HG03460 (cell line): ENCODE results near the gene SMIM33.
"Not testable (repeated sequence)": the region's sequence is repeated elsewhere in the genome, so short reads cannot be mapped to it uniquely, and the experiment has no call there.

Experiments
- ATAC-seq: cut with Tn5 transposase; IDR thresholded peaks from one replicate; pipeline ENCODE4 v1.9.1; 2021; ENCODE audit not compliant: unreplicated experiment

Gene SMIM33

DNA sequence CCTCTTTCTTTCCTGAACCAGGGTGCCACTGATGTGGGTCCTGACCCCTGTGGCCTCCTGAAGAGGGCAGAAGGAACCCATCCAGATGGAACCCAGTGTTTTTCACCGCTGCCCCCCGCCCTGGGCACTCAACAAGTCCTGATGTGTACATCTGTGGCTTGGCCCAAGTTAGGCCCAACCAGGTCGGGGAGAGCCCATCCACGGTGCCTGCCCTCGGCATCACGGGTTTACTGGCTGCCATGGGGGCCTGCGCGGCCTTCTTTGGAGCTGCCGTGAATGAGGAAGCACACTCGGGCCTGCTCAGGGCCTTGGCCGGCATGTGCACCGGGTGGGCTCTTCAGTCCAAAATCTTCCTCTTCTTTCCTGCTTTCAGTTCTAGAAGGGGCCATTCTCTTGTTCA is 14.0 kb upstream of the SMIM33 start:
- no peak for ATAC-seq

- ATAC-seq = no peak
Measured at GRCh38 chr5:139457241-139457640, 13.6 kb upstream of the SMIM33 start.

DNA sequence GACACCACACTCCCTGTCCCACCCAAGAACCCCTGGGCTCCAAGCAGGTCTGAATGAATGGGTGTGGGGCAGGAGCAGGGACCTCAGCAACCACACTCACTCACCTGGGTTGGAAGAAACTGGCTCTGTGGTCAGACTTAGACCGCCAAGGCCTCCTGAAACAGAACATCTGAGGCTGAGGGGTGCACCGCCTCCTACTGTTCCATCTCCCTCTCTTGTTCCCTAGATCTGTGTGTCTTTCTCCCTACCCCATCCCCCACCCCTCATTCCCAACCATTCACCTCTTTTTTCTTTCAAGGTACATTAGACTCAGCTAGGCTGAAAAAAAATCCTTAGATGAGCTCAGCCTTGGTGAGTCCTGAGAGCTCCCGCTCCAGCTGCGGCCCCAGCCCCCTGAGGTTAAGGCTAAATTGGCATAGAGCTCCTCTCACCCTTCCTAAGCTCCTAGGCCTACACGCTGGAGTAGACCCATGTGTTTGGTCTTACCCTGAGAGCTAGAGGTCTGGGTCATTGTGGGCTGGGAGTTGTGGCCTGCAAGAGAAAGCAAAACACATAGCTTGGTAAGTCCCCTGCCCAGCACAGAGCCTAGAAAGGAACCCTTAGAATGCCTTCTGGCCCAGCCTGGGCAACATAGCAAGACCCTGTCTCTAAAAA is 13.0 kb upstream of the SMIM33 start:
- no peak for ATAC-seq

- peak; percentile 59 for ATAC-seq
Measured at GRCh38 chr5:139458580-139459407, 12.0 kb upstream of the SMIM33 start.

DNA sequence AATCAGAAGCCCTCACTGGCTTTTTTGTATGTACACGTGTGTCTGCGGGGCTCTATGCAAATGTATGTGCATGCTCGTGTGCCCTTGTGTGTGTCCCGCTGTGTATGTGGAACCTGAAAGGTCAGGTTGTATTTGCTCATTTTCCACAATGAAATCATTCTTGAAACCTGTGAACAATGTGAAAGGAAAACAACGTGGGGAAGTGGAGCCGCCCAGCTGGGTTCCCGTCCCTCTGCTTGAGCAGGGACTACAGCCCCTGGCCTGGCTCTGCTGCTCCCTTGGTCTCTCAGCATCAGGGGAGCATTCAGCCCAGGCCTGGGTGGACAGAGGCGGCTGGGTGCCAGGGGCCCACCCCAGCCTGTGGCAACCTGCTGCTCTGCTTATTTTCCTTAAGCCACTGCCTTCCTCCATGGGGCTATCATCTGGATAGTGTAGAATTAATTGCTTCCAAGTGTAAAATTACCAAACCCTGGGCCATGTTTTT is 11.3 kb upstream of the SMIM33 start:
- ATAC-seq = peak; percentile 25

DNA sequence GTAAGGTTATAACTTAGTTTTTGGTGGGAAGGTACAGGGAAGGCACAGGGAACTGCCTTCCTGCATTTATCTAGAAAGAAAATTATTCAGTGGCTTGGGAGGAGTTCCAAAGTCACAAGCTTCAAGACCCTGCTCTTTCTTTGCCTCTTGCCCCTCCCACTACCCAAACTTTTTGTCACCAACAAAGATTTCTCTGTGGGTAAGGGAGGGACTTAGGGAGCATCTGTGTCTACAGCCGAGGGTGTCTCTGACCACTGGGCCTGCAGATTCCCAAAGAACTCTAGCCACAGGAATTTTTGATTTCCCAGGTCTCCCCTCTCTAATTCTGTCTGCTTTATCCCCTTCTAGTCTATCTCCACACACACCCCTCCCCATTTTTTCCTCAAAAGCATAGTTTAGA is 10.3 kb upstream of the SMIM33 start:
- ATAC-seq = no peak

DNA sequence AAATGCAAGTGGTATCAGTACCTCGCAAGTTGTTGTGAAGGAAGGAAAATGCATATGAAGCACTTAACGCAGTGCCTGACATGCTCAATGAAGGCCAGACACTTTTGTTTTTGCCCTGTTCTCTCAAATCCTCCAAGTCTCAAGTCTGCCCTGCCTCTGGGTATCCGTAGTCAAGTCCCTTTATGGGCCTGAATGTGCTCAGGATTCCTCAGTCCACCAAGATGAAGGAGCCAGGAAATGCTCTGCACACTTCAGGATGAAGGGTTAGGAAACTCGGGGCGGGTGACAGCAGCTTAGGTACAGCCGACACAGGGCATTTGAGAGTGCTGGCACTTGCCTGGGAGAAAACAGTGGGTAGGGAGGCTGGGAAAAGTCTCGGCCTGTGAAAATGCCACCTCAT is 9.6 kb upstream of the SMIM33 start:
- ATAC-seq = no peak

GRCh38 chr5:139461698-139462097 is 9.1 kb upstream of the SMIM33 start:
- ATAC-seq = no peak

DNA sequence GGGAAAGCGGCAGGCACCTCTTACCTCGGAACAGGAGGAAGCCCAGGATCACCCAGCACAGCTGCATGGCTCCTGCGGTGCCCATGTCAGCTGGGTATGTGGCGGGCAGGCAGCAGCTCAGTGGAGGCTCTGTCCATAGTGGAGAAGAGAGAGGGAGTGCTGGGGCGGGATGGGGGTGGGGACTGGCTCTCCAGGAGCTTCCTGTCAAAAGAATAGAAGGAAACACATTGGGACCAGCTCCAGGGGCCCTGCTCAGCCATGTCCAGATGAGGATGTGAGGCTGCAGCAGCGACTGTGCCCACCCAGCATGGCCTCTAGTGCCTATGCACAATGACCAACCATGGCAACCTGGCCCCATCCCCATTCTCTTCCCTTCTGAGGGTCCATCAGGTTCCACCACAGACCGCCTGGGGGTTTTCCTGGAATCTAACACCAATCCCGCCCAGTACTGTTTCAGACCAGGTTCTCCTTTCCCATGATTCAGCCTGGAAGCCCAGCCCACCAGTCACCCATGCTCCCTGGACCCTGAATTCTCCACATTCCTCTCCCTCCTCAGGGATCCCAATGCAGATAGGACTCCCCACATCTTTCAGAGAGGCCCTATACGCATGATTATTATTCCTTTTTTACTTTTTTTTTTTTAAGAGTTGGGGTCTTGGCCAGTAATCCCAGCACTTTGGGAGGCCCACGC is 8.1 kb upstream of the SMIM33 start, which contains the start of gene ECSCR:
ECSCR (minus strand) TSS at position 158 of the 691 bp plus-strand sequence; CDS start at position 85, 73 bp downstream.
- ATAC-seq = no peak

- ATAC-seq = no peak
Measured at GRCh38 chr5:139468421-139468931, 2.3 kb upstream of the SMIM33 start.

DNA sequence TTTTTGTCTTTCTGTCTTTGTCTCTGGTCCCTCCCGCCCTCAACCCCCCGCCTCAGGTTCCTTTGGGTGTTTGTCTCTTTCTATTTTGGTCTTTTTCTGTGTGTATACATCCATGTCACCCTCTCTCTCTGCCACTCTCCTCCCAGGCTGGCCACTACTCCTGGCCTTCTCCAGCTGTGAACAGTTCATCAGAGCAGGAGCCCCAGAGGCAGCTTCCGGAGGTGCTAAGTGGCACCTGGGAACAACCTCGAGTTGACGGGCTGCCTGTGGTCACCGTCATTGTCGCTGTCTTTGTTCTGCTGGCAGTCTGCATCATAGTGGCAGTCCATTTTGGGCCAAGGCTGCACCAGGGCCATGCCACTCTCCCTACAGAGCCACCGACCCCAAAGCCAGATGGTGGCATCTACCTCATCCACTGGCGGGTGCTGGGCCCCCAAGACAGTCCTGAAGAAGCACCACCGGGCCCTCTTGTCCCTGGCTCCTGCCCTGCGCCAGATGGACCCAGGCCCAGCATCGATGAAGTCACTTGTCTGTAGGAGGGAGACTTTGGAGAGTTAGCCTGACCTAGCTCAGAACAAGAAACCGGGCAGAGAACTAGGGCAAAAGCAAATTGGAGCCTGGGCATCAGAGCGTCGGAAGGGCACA is 1.7 kb downstream of the SMIM33 start:
- ATAC-seq = no peak

- no peak for ATAC-seq
Measured at GRCh38 chr5:139473105-139473504, 2.3 kb downstream of the SMIM33 start.

DNA sequence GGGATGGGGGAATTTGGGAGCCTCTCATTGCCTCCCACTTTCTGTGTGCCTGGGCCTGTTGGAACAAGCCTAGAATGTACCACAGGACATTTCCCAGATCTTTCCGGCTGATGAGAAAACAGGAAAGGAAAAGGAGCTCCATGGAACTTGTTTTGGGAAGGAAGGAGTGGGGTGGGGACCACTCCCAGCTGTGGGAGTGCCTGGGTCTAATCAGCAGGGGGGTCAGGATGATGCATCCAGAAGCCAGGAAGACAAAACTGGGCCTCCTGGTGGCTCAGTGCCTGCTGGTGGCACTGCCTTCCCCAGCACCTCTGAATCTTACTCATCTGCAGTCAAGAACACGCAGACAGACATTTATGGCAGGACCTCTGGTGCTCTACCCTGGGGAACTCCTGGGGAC is 2.8 kb downstream of the SMIM33 start:
- no peak for ATAC-seq

GRCh38 chr5:139474890-139475791 is 4.3 kb downstream of the SMIM33 start:
- no peak for ATAC-seq

DNA sequence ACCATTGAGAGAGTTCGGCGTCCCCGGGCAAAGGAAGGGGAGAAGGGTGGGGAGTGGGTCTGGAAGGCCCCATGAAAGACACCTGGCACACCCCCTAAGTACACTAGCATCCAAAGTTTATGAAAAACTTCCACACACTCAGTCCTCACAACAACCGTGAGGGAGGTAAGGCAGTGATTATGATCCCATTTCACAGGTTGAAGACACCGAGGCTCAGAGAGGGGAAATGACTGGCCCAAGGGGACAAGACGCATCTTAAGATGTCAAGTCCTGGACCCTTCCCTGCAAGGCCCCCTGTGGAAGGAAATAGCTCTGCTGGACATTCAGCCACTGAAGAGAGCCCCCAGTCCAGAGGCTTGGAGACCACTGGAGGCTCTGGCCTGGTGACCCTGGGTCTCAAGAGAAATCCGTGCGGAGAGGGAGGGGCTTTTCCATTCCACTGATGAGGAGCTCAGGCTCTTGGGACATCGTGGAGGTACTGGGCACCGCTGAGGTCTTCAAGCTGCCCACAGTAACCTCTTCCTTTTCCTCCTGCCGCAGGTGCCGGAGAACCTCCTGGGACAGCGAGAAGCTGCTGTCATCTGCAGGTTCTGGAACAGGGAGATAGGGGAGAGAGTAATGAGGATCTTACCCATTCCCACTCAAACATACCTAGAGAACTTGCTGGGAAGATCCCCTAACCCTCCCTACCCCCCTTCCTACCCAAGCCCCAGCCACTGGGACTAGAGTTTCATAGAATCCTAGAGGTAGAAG is 5.2 kb downstream of the SMIM33 start:
- ATAC-seq = no peak

GRCh38 chr5:139478657-139479423 is 8.0 kb downstream of the SMIM33 start:
- ATAC-seq = not testable (repeated sequence)

DNA sequence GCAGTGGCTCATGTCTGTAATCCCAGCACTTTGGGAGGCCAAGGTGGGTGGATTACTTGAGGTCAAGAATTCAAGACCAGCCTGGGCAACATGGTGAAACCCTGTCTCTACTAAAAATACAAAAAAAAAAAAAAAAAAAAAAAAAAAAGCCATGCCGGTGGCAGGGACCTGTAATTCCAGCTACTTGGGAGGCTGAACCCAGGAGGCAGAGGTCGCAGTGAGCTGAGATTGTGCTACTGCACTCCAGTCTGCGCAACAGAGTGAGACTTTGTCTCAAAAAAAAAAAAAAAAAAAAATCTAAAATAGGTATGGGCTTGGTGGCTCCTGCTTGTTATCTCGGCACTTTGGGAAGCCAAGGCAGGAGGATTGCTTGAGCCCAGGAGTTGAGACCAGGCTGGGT is 8.9 kb downstream of the SMIM33 start:
- ATAC-seq = not testable (repeated sequence)

GRCh38 chr5:139481122-139481533 is 10.3 kb downstream of the SMIM33 start:
- ATAC-seq = no peak
